ENCODE data around the gene LRIT2.

- TF ChIP-seq POLR2A (IDR thresholded peaks at IDR 0.05) (no peak), CTCF (IDR thresholded peaks at IDR 0.05) (no peak), POLR2AphosphoS5 (IDR thresholded peaks at IDR 0.05) (no peak)
Measured at GRCh38 chr10:84191106-84191505, 34.2 kb downstream of the LRIT2 start.

Data from prostate gland (tissue), 2 donors.